GM23248 (cell line): ENCODE data around the gene RNF31. TPM values are rescaled to one million over a fixed set of nuclear protein-coding genes. Genes with fewer than 3 reads are reported as not detected.
A peak's percentile ranks its signal among the peaks of the same experiment; 100 is the strongest.

Experiments
- DNase-seq: peaks from one replicate; pipeline ENCODE4 v3.0.0-alpha.2; 2015
- H2AFZ ChIP-seq: fragments of 200-600 bp; sonication (generic); 2 replicates; pipeline ENCODE4 v1.6.1; 2016; ENCODE audit warnings: antibody characterized with exemption
- H3F3A ChIP-seq: fragments of 200-600 bp; sonication (generic); 2 replicates; pipeline ENCODE4 v1.6.1; 2016; ENCODE audit warnings: mild to moderate bottlenecking, antibody characterized with exemption, mixed run types; ENCODE audit not compliant: insufficient read depth
- H3K27ac ChIP-seq: fragments of 200-600 bp; sonication (generic); 2 replicates; pipeline ENCODE4 v1.5.1; 2016; ENCODE audit warnings: mild to moderate bottlenecking
- H3K27me3 ChIP-seq: fragments of 200-600 bp; sonication (generic); replicated peaks from 2 replicates; pipeline ENCODE4 v1.6.1; 2016; ENCODE audit warnings: mild to moderate bottlenecking; ENCODE audit not compliant: insufficient read depth
- H3K36me3 ChIP-seq: fragments of 200-600 bp; sonication (generic); 2 replicates; pipeline ENCODE4 v1.6.1; 2016; ENCODE audit warnings: low read depth, mild to moderate bottlenecking
- H3K4me1 ChIP-seq: fragments of 200-600 bp; sonication (generic); 2 replicates; pipeline ENCODE4 v1.6.1; 2016; ENCODE audit warnings: mild to moderate bottlenecking; ENCODE audit not compliant: insufficient read depth
- H3K4me2 ChIP-seq: fragments of 200-600 bp; sonication (generic); one replicate; pipeline ENCODE4 v1.6.1; 2016; ENCODE audit warnings: mild to moderate bottlenecking; ENCODE audit not compliant: unreplicated experiment
- H3K4me3 ChIP-seq: fragments of 200-600 bp; sonication (generic); 2 replicates; pipeline ENCODE4 v1.5.1; 2016; ENCODE audit warnings: mild to moderate bottlenecking
- H3K79me2 ChIP-seq: fragments of 200-600 bp; sonication (generic); 2 replicates; pipeline ENCODE4 v1.6.1; 2016; ENCODE audit warnings: mild to moderate bottlenecking; ENCODE audit not compliant: insufficient read depth
- H3K9ac ChIP-seq: fragments of 200-600 bp; sonication (generic); 2 replicates; pipeline ENCODE4 v1.6.1; 2016; ENCODE audit warnings: mild to moderate bottlenecking
- H3K9me2 ChIP-seq: fragments of 200-600 bp; sonication (generic); 2 replicates; pipeline ENCODE4 v1.6.1; 2016; ENCODE audit warnings: mixed run types, mild to moderate bottlenecking, moderate library complexity; ENCODE audit not compliant: insufficient read depth
- H3K9me3 ChIP-seq: fragments of 200-600 bp; sonication (generic); one replicate; pipeline ENCODE4 v1.6.1; 2017; ENCODE audit warnings: low read depth
- H4K20me1 ChIP-seq: fragments of 200-600 bp; sonication (generic); 2 replicates; pipeline ENCODE4 v1.6.0; 2016; ENCODE audit not compliant: insufficient read depth
- EZH2 ChIP-seq: fragments of 200-600 bp; sonication (generic); IDR thresholded peaks from 2 replicates; pipeline ENCODE4 v1.6.1; 2018; ENCODE audit warnings: antibody characterized with exemption, mild to moderate bottlenecking; ENCODE audit not compliant: insufficient read depth, poor library complexity, severe bottlenecking
- EZH2phosphoT487 ChIP-seq: fragments of 200-600 bp; sonication (generic); IDR thresholded peaks from 2 replicates; pipeline ENCODE4 v1.6.1; 2018; ENCODE audit warnings: antibody characterized with exemption, moderate library complexity, mild to moderate bottlenecking, low read depth; ENCODE audit not compliant: insufficient read depth
- WGBS, 2 experiments: methylation state at CpG; one replicate each; pipeline ENCODE4 v1.1.6; 2015 to 2017; ENCODE audit warnings: low lambda C conversion rate in 2 of 2, low coverage in 1 of 2; ENCODE audit errors: missing lambda C conversion rate in 2 of 2; 5-methylcytosine and 5-hydroxymethylcytosine counted together
- in situ Hi-C: fragments of 300-500 bp; cut with MboI; formaldehyde crosslinking; loops from 2 replicates; pipeline ENCODE4 v1.15.0; 2020
- polyA plus RNA-seq: library from polyadenylated mRNA; unstranded; fragments of >200 nt; fragmentation: Nextera tagmentation; extraction: Ambion mirVana; gene quantifications from 2 replicates; pipeline ENCODE4 v1.2.1, GENCODE V29; 2016
- total RNA-seq: library from RNA; depleted of rRNA; stranded (reverse); fragments of >200 nt; shearing (Covaris generic); gene quantifications from 2 replicates; pipeline ENCODE4 v1.2.3, GENCODE V29; 2014

RNF31 gene
- total and polyA plus RNA-seq, 2 experiments from 2014 or later = 29.4 to 40.3 TPM

- WGBS, 2 experiments = 1% methylated on average over 14 of the region's 14 CpGs
- DNase-seq = peak; percentile 40
- TF ChIP-seq EZH2 = no peak
- TF ChIP-seq EZH2phosphoT487 = no peak
- peaks cover 12% of the 10 kb centered on the region for H3K4me1 ChIP-seq
- H2AFZ ChIP-seq = peak overlapping the region; percentile 96
- H3K9me2 ChIP-seq = no peaks in the 10 kb centered on the region
- H3K9ac ChIP-seq = peak overlapping the region; percentile 95
- H3F3A ChIP-seq = peaks cover 5% of the 10 kb centered on the region
- in situ Hi-C loops = no loop called here
- peak overlapping the region; percentile 86 for H3K4me2 ChIP-seq
- peak overlapping the region; percentile 81 for H3K4me3 ChIP-seq
- peak overlapping the region; percentile 98 for H3K27ac ChIP-seq
- no peaks in the 10 kb centered on the region; the same call in 1 of the 2 replicates for H3K36me3 ChIP-seq
- no peaks in the 10 kb centered on the region for H4K20me1 ChIP-seq
- H3K27me3 ChIP-seq = no peaks in the 10 kb centered on the region
- peaks cover 16% of the 10 kb centered on the region; the same call in 1 of the 2 replicates for H3K79me2 ChIP-seq
- H3K9me3 ChIP-seq = no peaks in the 10 kb centered on the region
Observed at GRCh38 chr14:24115422-24116127, 31.7 kb upstream of the RNF31 start.

GRCh38 chr14:24116128-24116814 is 31.0 kb upstream of the RNF31 start:
- Histone ChIP-seq H3F3A (peaks cover 5% of the 10 kb centered on the region), H3K4me2 (peak overlapping the region; percentile 86), H3K4me1 (peaks cover 12% of the 10 kb centered on the region)

GRCh38 chr14:24117179-24117578 is 30.1 kb upstream of the RNF31 start:
- H2AFZ ChIP-seq = no peak overlapping the region
- no peak overlapping the region for H3K4me3 ChIP-seq
- no peak for TF ChIP-seq EZH2
- no peak for TF ChIP-seq EZH2phosphoT487
- peaks cover 16% of the 10 kb centered on the region; the same call in 1 of the 2 replicates for H3K79me2 ChIP-seq
- in situ Hi-C loops = no loop called here
- 85 to 89% methylated on average over 6 of the region's 6 CpGs for WGBS, 2 experiments
- no peak overlapping the region for H3K9ac ChIP-seq
- DNase-seq = no peak
- no peaks in the 10 kb centered on the region for H3K9me2 ChIP-seq
- H3F3A ChIP-seq = peaks cover 5% of the 10 kb centered on the region
- H3K27me3 ChIP-seq = no peaks in the 10 kb centered on the region
- no peaks in the 10 kb centered on the region for H4K20me1 ChIP-seq
- no peak overlapping the region for H3K4me2 ChIP-seq
- H3K36me3 ChIP-seq = peaks cover 9% of the 10 kb centered on the region; the same call in 1 of the 2 replicates
- H3K27ac ChIP-seq = no peak overlapping the region
- H3K4me1 ChIP-seq = peaks cover 12% of the 10 kb centered on the region
- no peaks in the 10 kb centered on the region for H3K9me3 ChIP-seq

More at GRCh38 chr14:24116128-24116814, 31.0 kb upstream of the RNF31 start:
- Histone ChIP-seq H4K20me1 (no peaks in the 10 kb centered on the region), H3K9ac (peak overlapping the region; percentile 95; the same call in 1 of the 2 replicates), H3K9me3 (no peaks in the 10 kb centered on the region), H3K36me3 (peaks cover 5% of the 10 kb centered on the region; the same call in 1 of the 2 replicates), H3K27me3 (no peaks in the 10 kb centered on the region), H2AFZ (no peak overlapping the region), H3K79me2 (peaks cover 16% of the 10 kb centered on the region; the same call in 1 of the 2 replicates), H3K9me2 (no peaks in the 10 kb centered on the region), H3K4me3 (peak overlapping the region; percentile 81), H3K27ac (no peak overlapping the region)
- TF ChIP-seq EZH2phosphoT487 = no peak
- WGBS, 2 experiments = 89% methylated on average over 6 of the region's 6 CpGs
- DNase-seq = no peak
- in situ Hi-C loops = no loop called here

DNA sequence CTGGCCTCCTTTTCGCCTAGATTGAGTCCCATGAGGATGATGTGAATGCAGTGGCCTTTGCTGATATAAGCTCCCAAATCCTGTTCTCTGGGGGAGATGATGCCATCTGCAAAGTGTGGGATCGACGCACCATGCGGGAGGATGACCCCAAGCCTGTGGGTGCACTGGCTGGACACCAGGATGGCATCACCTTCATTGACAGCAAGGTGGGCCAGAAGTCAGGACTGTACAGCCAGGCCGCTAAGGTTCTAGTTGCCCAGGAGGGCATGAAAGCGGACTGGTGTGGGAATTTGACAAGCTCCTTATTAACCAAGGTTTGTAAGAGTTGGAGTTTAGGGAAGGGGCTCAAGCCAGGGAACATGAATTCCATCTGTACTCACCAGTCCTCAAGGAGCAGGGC is 27.6 kb upstream of the RNF31 start:
- no peak overlapping the region for H3K4me3 ChIP-seq
- H3K27me3 ChIP-seq = no peaks in the 10 kb centered on the region
- peaks cover 12% of the 10 kb centered on the region for H3K4me1 ChIP-seq
- H2AFZ ChIP-seq = no peak overlapping the region
- peaks cover 9% of the 10 kb centered on the region; the same call in 1 of the 2 replicates for H3K36me3 ChIP-seq
- no peak for DNase-seq
- H3F3A ChIP-seq = no peaks in the 10 kb centered on the region
- no peaks in the 10 kb centered on the region for H3K9me3 ChIP-seq
- in situ Hi-C loops = no loop called here
- WGBS, 2 experiments = 100% methylated on average over 6 of the region's 6 CpGs
- no peaks in the 10 kb centered on the region for H4K20me1 ChIP-seq
- no peaks in the 10 kb centered on the region for H3K9me2 ChIP-seq
- no peak overlapping the region for H3K4me2 ChIP-seq
- no peak overlapping the region for H3K9ac ChIP-seq
- peaks cover 16% of the 10 kb centered on the region; the same call in 1 of the 2 replicates for H3K79me2 ChIP-seq
- H3K27ac ChIP-seq = no peak overlapping the region
- TF ChIP-seq EZH2 (no peak), EZH2phosphoT487 (no peak)
